GM11168 (cell line): Measurements from ENCODE around the gene XIST.
"Not testable (repeated sequence)": the region's sequence is repeated elsewhere in the genome, so short reads cannot be mapped to it uniquely, and the experiment has no call there.

Source experiments
- in situ Hi-C: fragments of 300-500 bp; cut with MboI; formaldehyde crosslinking; loops from one replicate; pipeline ENCODE4 v1.12.0; 2022; ENCODE audit warnings: low sequenced_read_pairs; ENCODE audit not compliant: unreplicated experiment

Gene XIST

GRCh38 chrX:73852467-73852866 lies at the start of gene XIST:
Gene XIST, minus strand, starts transcription at chrX:73852714.
- in situ Hi-C loops: loop anchor here (10.0 kb wide), 1 partner anchor 282 kb away; no protein-coding TSS in a partner anchor

- in situ Hi-C loops: not testable (repeated sequence)
Measured at GRCh38 chrX:73898315-73898714, 45.8 kb upstream of the XIST start.

- in situ Hi-C loops: not testable (repeated sequence)
Measured at GRCh38 chrX:73892515-73893090, 40.1 kb upstream of the XIST start.

- in situ Hi-C loops: not testable (repeated sequence)
Measured at GRCh38 chrX:73882260-73882659, 29.7 kb upstream of the XIST start.

- in situ Hi-C loops: no loop called here
Measured at GRCh38 chrX:73877687-73878086, 25.2 kb upstream of the XIST start.

GRCh38 chrX:73876911-73877310 lies 24.4 kb upstream of the XIST start:
- in situ Hi-C loops: no loop called here

- in situ Hi-C loops: loop anchor here (10.0 kb wide), 1 partner anchor 146 kb away; no protein-coding TSS in a partner anchor
Measured at GRCh38 chrX:73868916-73869315, 16.4 kb upstream of the XIST start.

GRCh38 chrX:73867144-73867543 lies 14.6 kb upstream of the XIST start:
- in situ Hi-C loops: loop anchor here (10.0 kb wide), 1 partner anchor 148 kb away; no protein-coding TSS in a partner anchor

- in situ Hi-C loops: loop anchor here (10.0 kb wide), 1 partner anchor 151 kb away; no protein-coding TSS in a partner anchor
Measured at GRCh38 chrX:73863852-73864251, 11.3 kb upstream of the XIST start.

- in situ Hi-C loops: loop anchor here (10.0 kb wide), 1 partner anchor 152 kb away; no protein-coding TSS in a partner anchor
Measured at GRCh38 chrX:73863268-73863667, 10.8 kb upstream of the XIST start.

GRCh38 chrX:73859622-73860021 lies 7.1 kb upstream of the XIST start:
- in situ Hi-C loops: loop anchor here (10.0 kb wide), 2 partner anchors 155 to 275 kb away; no protein-coding TSS in a partner anchor

- in situ Hi-C loops: loop anchor here (10.0 kb wide), 1 partner anchor 279 kb away; no protein-coding TSS in a partner anchor
Measured at GRCh38 chrX:73855546-73855945, 3.0 kb upstream of the XIST start.

- in situ Hi-C loops: loop anchor here (10.0 kb wide), 1 partner anchor 283 kb away; no protein-coding TSS in a partner anchor
Measured at GRCh38 chrX:73852022-73852421, 492 bp downstream of the XIST start.

GRCh38 chrX:73851014-73852009 lies 1.2 kb downstream of the XIST start:
- in situ Hi-C loops: loop anchor here (10.0 kb wide), 1 partner anchor 283 kb away; no protein-coding TSS in a partner anchor

- in situ Hi-C loops: loop anchor here (10.0 kb wide), 1 partner anchor 284 kb away; no protein-coding TSS in a partner anchor
Measured at GRCh38 chrX:73850124-73851013, 2.1 kb downstream of the XIST start.

- in situ Hi-C loops: no loop called here
Measured at GRCh38 chrX:73849073-73849472, 3.4 kb downstream of the XIST start.

- in situ Hi-C loops: no loop called here
Measured at GRCh38 chrX:73847991-73848390, 4.5 kb downstream of the XIST start.

GRCh38 chrX:73847100-73847499 lies 5.4 kb downstream of the XIST start:
- in situ Hi-C loops: no loop called here

- in situ Hi-C loops: no loop called here
Measured at GRCh38 chrX:73842541-73843234, 9.8 kb downstream of the XIST start.
